OCI-LY3 (cell line): ENCODE data around the gene NAT10.

Experiments used
- CTCF ChIP-seq: fragments of 200-600, 300-600 bp; sonication (generic); IDR thresholded peaks from 2 replicates; pipeline ENCODE4 v1.5.1; 2014; ENCODE audit warnings: antibody characterized with exemption, low read length, low read depth
- EZH2phosphoT487 ChIP-seq: fragments of 200-600 bp; shearing (Covaris generic); IDR thresholded peaks from 2 replicates; pipeline ENCODE4 v1.6.1; 2018; ENCODE audit warnings: antibody characterized with exemption, mixed run types, low read depth

- TF ChIP-seq CTCF: no peak
- no peak for TF ChIP-seq EZH2phosphoT487
Measured at GRCh38 chr11:34136420-34136819, 31.0 kb downstream of the NAT10 start.
